MCF 10A (cell line): ENCODE results near the gene MINK1. TPM values are rescaled to one million over a fixed set of nuclear protein-coding genes. Genes with fewer than 3 reads are reported as not detected.

Source experiments
- BruUV-seq: library from RNA; stranded (reverse); fragments of 400-500 nt; replicated peaks from 2 replicates; lab custom pipeline; 2021; lab: Mats Ljungman, UMichigan
- CTCF ChIA-PET: fragments of 300-600 bp; sonication (Branson Sonifier 250); formaldehyde crosslinking; extraction: SDS; loops from one replicate; lab custom pipeline; 2021; ENCODE audit warnings: antibody characterized with exemption, inconsistent platforms; lab: Yijun Ruan, JAX
- POLR2A ChIA-PET: fragments of 300-600, 350-650 bp; sonication (Branson Sonifier 250); formaldehyde crosslinking; extraction: SDS; loops from one replicate; lab custom pipeline; 2020; ENCODE audit warnings: antibody characterized with exemption, inconsistent platforms; lab: Yijun Ruan, JAX
- DNase-seq: peaks from one replicate; pipeline ENCODE4 v3.0.0-alpha.2; 2018; ENCODE audit not compliant: unreplicated experiment
- H3K27ac Mint-ChIP-seq: one replicate; pipeline ENCODE4 v1.8.0; 2022; ENCODE audit warnings: mild to moderate bottlenecking, low read depth, mixed read lengths; ENCODE audit not compliant: unreplicated experiment
- H3K27me3 Mint-ChIP-seq: one replicate; pipeline ENCODE4 v1.8.0; 2022; ENCODE audit warnings: mixed read lengths; ENCODE audit not compliant: insufficient read depth, unreplicated experiment
- H3K36me3 Mint-ChIP-seq: one replicate; pipeline ENCODE4 v1.8.0; 2022; ENCODE audit warnings: mild to moderate bottlenecking, moderate library complexity, mixed read lengths; ENCODE audit not compliant: insufficient read depth, unreplicated experiment
- H3K4me1 Mint-ChIP-seq: one replicate; pipeline ENCODE4 v1.8.0; 2022; ENCODE audit warnings: mixed read lengths; ENCODE audit not compliant: insufficient read depth, unreplicated experiment
- H3K4me3 Mint-ChIP-seq: one replicate; pipeline ENCODE4 v1.8.0; 2022; ENCODE audit warnings: mild to moderate bottlenecking, moderate library complexity, mixed read lengths; ENCODE audit not compliant: unreplicated experiment
- H3K9me3 Mint-ChIP-seq: one replicate; pipeline ENCODE4 v1.8.0; 2022; ENCODE audit warnings: mixed read lengths; ENCODE audit not compliant: unreplicated experiment
- intact Hi-C: fragments of 100-400 bp; cut with micrococcal nuclease; formaldehyde crosslinking; loops from 2 replicates; pipeline ENCODE4 v1.14.1; 2022
- total RNA-seq: library from RNA; stranded (reverse); gene quantifications from 2 replicates; pipeline ENCODE4 v1.2.3, GENCODE V29; 2022
- TF ChIP-seq, protein P1 (sequence below): fragments of 200-600 bp; IDR thresholded peaks from one replicate; pipeline ENCODE4 v1.8.0; 2022; ENCODE audit warnings: antibody characterized with exemption, mild to moderate bottlenecking; ENCODE audit not compliant: unreplicated experiment

Gene MINK1
- total RNA-seq, 1 experiment from 2014 or later = 124 TPM

DNA sequence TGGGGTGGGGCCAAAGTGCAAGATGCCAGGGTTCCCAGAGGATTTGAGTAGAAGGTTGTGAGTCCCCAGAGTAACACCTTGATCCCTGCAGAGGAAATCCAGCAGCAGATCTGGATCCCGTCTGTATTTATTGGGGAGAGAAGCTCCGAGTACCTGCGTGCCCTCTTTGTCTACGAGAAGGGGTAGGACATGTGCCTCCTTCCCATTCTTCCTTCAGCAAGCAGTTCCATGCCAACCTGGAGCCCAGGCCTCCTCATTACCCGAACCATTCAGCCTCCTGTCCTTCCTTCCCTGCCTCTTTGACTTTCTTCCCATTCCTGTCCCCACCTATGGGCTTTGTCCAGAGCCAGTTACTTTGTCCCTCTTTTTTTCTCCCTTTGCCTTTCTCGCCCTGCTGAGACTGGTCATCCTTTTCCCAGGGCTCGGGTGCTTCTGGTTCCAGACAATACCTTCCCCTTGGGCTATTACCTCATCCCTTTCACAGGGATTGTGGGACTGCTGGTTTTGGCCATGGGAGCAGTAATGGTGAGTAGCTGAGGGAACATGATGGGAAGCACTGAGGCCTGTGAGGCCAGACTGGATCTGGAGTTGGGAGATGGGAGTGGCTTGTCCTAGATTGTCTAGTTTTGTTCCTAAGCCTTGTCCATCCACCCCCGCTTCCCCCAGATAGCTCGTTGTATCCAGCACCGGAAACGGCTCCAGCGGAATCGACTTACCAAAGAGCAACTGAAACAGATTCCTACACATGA, 109.8 kb downstream of the MINK1 start:
- CTCF ChIA-PET = interaction anchor here (0.7 kb wide), 1 partner anchor 26 kb away, joined by 3 read pairs; no protein-coding TSS in a partner anchor
- no peaks in the 10 kb centered on the region for H3K27me3 Mint-ChIP-seq
- H3K27ac Mint-ChIP-seq = peak overlapping the region; percentile 98
- no TSS peak for BruUV-seq
- H3K4me1 Mint-ChIP-seq = peaks cover 64% of the 10 kb centered on the region
- peak overlapping the region; percentile 36 for H3K4me3 Mint-ChIP-seq
- intact Hi-C loops = no loop called here
- no peak for DNase-seq
- H3K36me3 Mint-ChIP-seq = peaks cover 67% of the 10 kb centered on the region
- H3K9me3 Mint-ChIP-seq = no peaks in the 10 kb centered on the region
- POLR2A ChIA-PET = interaction anchor here (0.8 to 21.5 kb wide), 3 partner anchors 25 to 474 kb away, joined by 3 to 639 read pairs (median 182); partner anchors contain the start of gene SPAG7
- TF ChIP-seq, protein P1, sequence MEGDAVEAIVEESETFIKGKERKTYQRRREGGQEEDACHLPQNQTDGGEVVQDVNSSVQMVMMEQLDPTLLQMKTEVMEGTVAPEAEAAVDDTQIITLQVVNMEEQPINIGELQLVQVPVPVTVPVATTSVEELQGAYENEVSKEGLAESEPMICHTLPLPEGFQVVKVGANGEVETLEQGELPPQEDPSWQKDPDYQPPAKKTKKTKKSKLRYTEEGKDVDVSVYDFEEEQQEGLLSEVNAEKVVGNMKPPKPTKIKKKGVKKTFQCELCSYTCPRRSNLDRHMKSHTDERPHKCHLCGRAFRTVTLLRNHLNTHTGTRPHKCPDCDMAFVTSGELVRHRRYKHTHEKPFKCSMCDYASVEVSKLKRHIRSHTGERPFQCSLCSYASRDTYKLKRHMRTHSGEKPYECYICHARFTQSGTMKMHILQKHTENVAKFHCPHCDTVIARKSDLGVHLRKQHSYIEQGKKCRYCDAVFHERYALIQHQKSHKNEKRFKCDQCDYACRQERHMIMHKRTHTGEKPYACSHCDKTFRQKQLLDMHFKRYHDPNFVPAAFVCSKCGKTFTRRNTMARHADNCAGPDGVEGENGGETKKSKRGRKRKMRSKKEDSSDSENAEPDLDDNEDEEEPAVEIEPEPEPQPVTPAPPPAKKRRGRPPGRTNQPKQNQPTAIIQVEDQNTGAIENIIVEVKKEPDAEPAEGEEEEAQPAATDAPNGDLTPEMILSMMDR = no peak

DNA sequence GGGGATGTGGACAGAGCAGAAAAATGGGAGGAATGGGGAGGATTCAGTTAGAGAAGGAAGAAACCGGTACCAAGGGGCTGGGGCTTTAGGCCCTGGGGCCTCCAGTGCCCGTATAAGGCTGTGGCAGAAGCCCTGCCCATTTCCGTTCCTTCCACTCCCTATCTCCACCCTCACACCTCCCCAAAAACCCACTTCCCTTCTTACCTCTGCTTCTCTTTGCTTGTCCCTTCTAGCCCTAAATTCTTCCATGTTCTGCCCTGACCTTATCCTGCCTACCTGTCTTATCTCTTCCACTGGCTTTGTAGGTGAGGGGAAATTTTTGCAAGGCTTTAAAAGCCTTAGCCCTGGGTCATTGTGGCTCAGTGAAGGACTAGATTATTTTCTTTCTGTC, 111.0 kb downstream of the MINK1 start:
- H3K4me3 Mint-ChIP-seq = no peak overlapping the region
- ChIA-PET POLR2A (interaction anchor here (0.7 to 21.5 kb wide), 3 partner anchors 13 to 33 kb away, joined by 3 to 639 read pairs (median 182); partner anchors contain the start of gene SPAG7), CTCF (interaction anchor here (0.7 kb wide), 2 partner anchors 34 to 155 kb away, joined by 3 read pairs; partner anchors contain the start of gene GLTPD2)
- H3K36me3 Mint-ChIP-seq = peaks cover 68% of the 10 kb centered on the region
- DNase-seq = no peak
- peaks cover 59% of the 10 kb centered on the region for H3K4me1 Mint-ChIP-seq
- no TSS peak for BruUV-seq
- H3K9me3 Mint-ChIP-seq = no peaks in the 10 kb centered on the region
- no peaks in the 10 kb centered on the region for H3K27me3 Mint-ChIP-seq
- H3K27ac Mint-ChIP-seq = peak overlapping the region; percentile 90
- intact Hi-C loops = no loop called here
- TF ChIP-seq, protein P1 = no peak

DNA sequence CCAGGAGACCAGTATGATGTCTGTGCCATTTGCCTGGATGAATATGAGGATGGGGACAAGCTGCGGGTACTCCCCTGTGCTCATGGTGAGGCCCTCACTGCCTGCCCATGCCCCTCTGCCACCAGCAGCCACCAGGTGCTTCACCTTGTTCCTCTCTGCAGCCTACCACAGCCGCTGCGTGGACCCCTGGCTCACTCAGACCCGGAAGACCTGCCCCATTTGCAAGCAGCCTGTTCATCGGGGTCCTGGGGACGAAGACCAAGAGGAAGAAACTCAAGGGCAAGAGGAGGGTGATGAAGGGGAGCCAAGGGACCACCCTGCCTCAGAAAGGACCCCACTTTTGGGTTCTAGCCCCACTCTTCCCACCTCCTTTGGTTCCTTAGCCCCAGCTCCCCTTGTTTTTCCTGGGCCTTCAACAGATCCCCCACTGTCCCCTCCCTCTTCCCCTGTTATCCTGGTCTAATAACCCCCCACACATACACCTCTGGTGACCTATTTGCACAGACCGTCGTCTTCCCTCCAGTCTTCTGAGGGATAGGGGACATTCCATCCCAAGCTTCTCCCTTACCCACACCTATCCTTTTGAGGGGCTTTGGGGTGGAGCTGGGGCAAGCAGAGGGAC, 111.5 kb downstream of the MINK1 start:
- Mint-ChIP-seq H3K9me3 (no peaks in the 10 kb centered on the region), H3K36me3 (peaks cover 68% of the 10 kb centered on the region), H3K4me3 (peak overlapping the region; percentile 74), H3K4me1 (peaks cover 59% of the 10 kb centered on the region), H3K27me3 (no peaks in the 10 kb centered on the region), H3K27ac (peak overlapping the region; percentile 90)
- no peak for DNase-seq
- BruUV-seq = no TSS peak
- CTCF ChIA-PET = interaction anchor here (0.7 to 1.7 kb wide), 2 partner anchors 35 kb away, joined by 3 to 5 read pairs; no protein-coding TSS in a partner anchor
- POLR2A ChIA-PET = interaction anchor here (0.6 to 21.5 kb wide), 3 partner anchors 23 to 145 kb away, joined by 3 to 639 read pairs (median 182); partner anchors contain the start of gene SPAG7
- intact Hi-C loops = no loop called here
- TF ChIP-seq, protein P1 = no peak
